H1 (cell line): ENCODE results near the gene DSTN. TPM values are rescaled to one million over a fixed set of nuclear protein-coding genes. Genes with fewer than 3 reads are reported as not detected.
A peak's percentile ranks its signal among the peaks of the same experiment; 100 is the strongest.

Experiments used
- CTCF ChIA-PET: fragments of 300-600 bp; sonication (Branson Sonifier 250); formaldehyde crosslinking; loops from one replicate; lab custom pipeline; 2021; ENCODE audit not compliant: partially characterized antibody; lab: Charles Lee
- POLR2A ChIA-PET: fragments of 300-600 bp; sonication (Branson Sonifier 250); formaldehyde crosslinking; loops from one replicate; lab custom pipeline; 2021; ENCODE audit warnings: inconsistent platforms; ENCODE audit not compliant: partially characterized antibody; lab: Charles Lee
- DNase-seq, 2 experiments: peaks; one replicate each; pipeline versions ENCODE4 v3.0.0 to v3.0.0-alpha.2; 2010 to 2022; ENCODE audit warnings: low spot score in 2 of 2, low read depth in 1 of 2, mixed read lengths in 1 of 2
- FAIRE-seq: peaks from 2 replicates; lab custom pipeline; 2011; peaks lifted over from hg19 to GRCh38; lab: Jason Lieb, UNC
- H2AFZ ChIP-seq: 2 replicates; pipeline ENCODE4 v1.8.1; 2012; ENCODE audit warnings: low read length, inconsistent platforms
- H2AK5ac ChIP-seq: 2 replicates; pipeline ENCODE4 v1.6.1; 2013; ENCODE audit warnings: low read depth, low read length
- H2BK120ac ChIP-seq: replicated peaks from 2 replicates; pipeline ENCODE3; 2013; ENCODE audit warnings: low read depth, low read length, inconsistent platforms
- H2BK12ac ChIP-seq: 2 replicates; pipeline ENCODE4 v1.6.1; 2013; ENCODE audit warnings: low read depth, low read length
- H2BK15ac ChIP-seq: 2 replicates; pipeline ENCODE4 v1.6.1; 2013; ENCODE audit warnings: low read length
- H2BK20ac ChIP-seq: 2 replicates; pipeline ENCODE4 v1.6.1; 2013; ENCODE audit warnings: low read length
- H2BK5ac ChIP-seq: 2 replicates; pipeline ENCODE4 v1.6.1; 2013; ENCODE audit warnings: low read depth, low read length
- H3K14ac ChIP-seq: 2 replicates; pipeline ENCODE4 v1.6.1; 2013; ENCODE audit warnings: inconsistent platforms; ENCODE audit not compliant: insufficient read length
- H3K18ac ChIP-seq: 2 replicates; pipeline ENCODE4 v1.6.1; 2013; ENCODE audit warnings: low read length; ENCODE audit errors: extremely low read depth
- H3K23ac ChIP-seq: 2 replicates; pipeline ENCODE4 v1.6.1; 2013; ENCODE audit warnings: inconsistent platforms; ENCODE audit not compliant: insufficient read length
- H3K23me2 ChIP-seq: 2 replicates; pipeline ENCODE4 v1.6.1; 2013; ENCODE audit warnings: low read depth, low read length
- H3K27ac ChIP-seq: 2 replicates; pipeline ENCODE4 v1.6.1; 2011; ENCODE audit warnings: low read depth, low read length, inconsistent platforms
- H3K27me3 ChIP-seq, 4 experiments: replicated peaks in 1 of 4; 1 replicate in 1 of 4; 2 replicates in 3 of 4; pipeline versions ENCODE4 v1.6.1 to v1.8.1; 2011 to 2013; ENCODE audit warnings: low read length in 3 of 4, mild to moderate bottlenecking in 3 of 4, inconsistent platforms in 2 of 4, mixed read lengths in 2 of 4, moderate library complexity in 1 of 4; ENCODE audit not compliant: control insufficient read depth in 3 of 4, insufficient read depth in 3 of 4; ENCODE audit errors: extremely low read depth in 1 of 4
- H3K36me3 ChIP-seq, 4 experiments: 2 replicates each; pipeline versions ENCODE4 v1.6.1 to v1.8.1; 2011 to 2013; ENCODE audit warnings: mild to moderate bottlenecking in 4 of 4, low read length in 3 of 4, moderate library complexity in 2 of 4, control low read depth in 1 of 4, inconsistent platforms in 1 of 4; ENCODE audit not compliant: insufficient read depth in 4 of 4, control insufficient read depth in 2 of 4
- H3K4ac ChIP-seq: replicated peaks from 2 replicates; pipeline ENCODE3; 2013; ENCODE audit warnings: low read length, low read depth, mixed read lengths, inconsistent platforms; ENCODE audit not compliant: insufficient read length
- H3K4me1 ChIP-seq, 4 experiments: replicated peaks in 1 of 4; 1 replicate in 1 of 4; 2 replicates in 3 of 4; pipeline versions ENCODE4 v1.6.1 to v1.8.1; 2011 to 2013; ENCODE audit warnings: low read length in 3 of 4, inconsistent platforms in 2 of 4, mixed read lengths in 1 of 4; ENCODE audit not compliant: insufficient read depth in 4 of 4, control insufficient read depth in 3 of 4
- H3K4me2 ChIP-seq, 2 experiments: 2 replicates each; pipeline versions ENCODE4 v1.6.1 to v1.8.1; 2011 to 2013; ENCODE audit warnings: low read depth in 2 of 2, low read length in 2 of 2, control low read depth in 1 of 2, inconsistent platforms in 1 of 2, mild to moderate bottlenecking in 1 of 2; ENCODE audit not compliant: insufficient read depth in 1 of 2
- H3K4me3 ChIP-seq, 4 experiments: fragments of 200-600, 300-600 bp in 1 of 4; sonication (generic), shearing (Covaris generic), sonication (Bioruptor Twin) in 1 of 4; 2 replicates each; pipeline versions ENCODE4 v1.5.1 to v1.8.1; 2011 to 2016; ENCODE audit warnings: low read length in 4 of 4, low read depth in 3 of 4, control low read depth in 2 of 4, inconsistent platforms in 2 of 4, mild to moderate bottlenecking in 2 of 4, mixed read lengths in 1 of 4, moderate library complexity in 1 of 4; ENCODE audit not compliant: insufficient read depth in 2 of 4; ENCODE audit errors: extremely low read depth in 1 of 4
- H3K56ac ChIP-seq: replicated peaks from 2 replicates; pipeline ENCODE3; 2013; ENCODE audit warnings: low read depth, mild to moderate bottlenecking, mixed read lengths, low read length, inconsistent platforms; ENCODE audit not compliant: insufficient read length
- H3K79me1 ChIP-seq: 2 replicates; pipeline ENCODE4 v1.6.1; 2013; ENCODE audit warnings: low read depth, low read length, control low read depth
- H3K79me2 ChIP-seq, 2 experiments: 2 replicates each; pipeline versions ENCODE4 v1.6.1 to v1.8.1; 2012 to 2013; ENCODE audit warnings: low read length in 2 of 2, mild to moderate bottlenecking in 2 of 2, inconsistent platforms in 1 of 2; ENCODE audit not compliant: insufficient read depth in 2 of 2, control insufficient read depth in 1 of 2
- H3K9ac ChIP-seq, 4 experiments: replicated peaks in 1 of 4; 1 replicate in 1 of 4; 2 replicates in 3 of 4; pipeline versions ENCODE4 v1.6.1 to v1.8.1; 2011 to 2013; ENCODE audit warnings: low read depth in 3 of 4, low read length in 3 of 4, control low read depth in 2 of 4, mild to moderate bottlenecking in 2 of 4, moderate library complexity in 2 of 4, inconsistent platforms in 1 of 4; ENCODE audit errors: extremely low read depth in 1 of 4
- H3K9me3 ChIP-seq, 2 experiments: 2 replicates each; pipeline versions ENCODE4 v1.6.1 to v1.8.1; 2012 to 2013; ENCODE audit warnings: mild to moderate bottlenecking in 2 of 2, moderate library complexity in 2 of 2, control low read depth in 1 of 2, inconsistent platforms in 1 of 2, low read depth in 1 of 2, low read length in 1 of 2, mixed read lengths in 1 of 2; ENCODE audit not compliant: insufficient read depth in 2 of 2
- H4K20me1 ChIP-seq, 2 experiments: replicated peaks in 1 of 2; 2 replicates each; pipeline versions ENCODE3 to v1.8.1; 2011 to 2013; ENCODE audit warnings: inconsistent platforms in 2 of 2, low read length in 2 of 2, mild to moderate bottlenecking in 1 of 2; ENCODE audit not compliant: insufficient read depth in 2 of 2, control insufficient read depth in 1 of 2
- H4K5ac ChIP-seq: 2 replicates; pipeline ENCODE4 v1.6.1; 2013; ENCODE audit warnings: low read length, low read depth, mixed read lengths, inconsistent platforms; ENCODE audit not compliant: insufficient read length
- H4K8ac ChIP-seq: 2 replicates; pipeline ENCODE4 v1.8.0; 2013; ENCODE audit warnings: mild to moderate bottlenecking, moderate library complexity, low read length, inconsistent platforms; ENCODE audit not compliant: insufficient read depth; ENCODE audit errors: extremely low read depth
- H4K91ac ChIP-seq: replicated peaks from 2 replicates; pipeline ENCODE3; 2013; ENCODE audit warnings: low read length, mixed read lengths, inconsistent platforms; ENCODE audit not compliant: insufficient read length
- ASH2L ChIP-seq: fragments of 200-600, 300-600 bp; sonication (generic); IDR thresholded peaks from one replicate; pipeline ENCODE4 v1.7.1; 2017; ENCODE audit warnings: low read length
- BCL11A ChIP-seq, 2 experiments: IDR thresholded peaks; one replicate each; pipeline ENCODE4 v1.6.1; 2011; ENCODE audit warnings: low read depth in 2 of 2, low read length in 2 of 2, mild to moderate bottlenecking in 2 of 2
- CEBPB ChIP-seq: IDR thresholded peaks from 2 replicates; pipeline ENCODE4 v1.6.1; 2012; ENCODE audit warnings: low read depth, low read length
- EP300 ChIP-seq, 2 experiments: IDR thresholded peaks; 1 replicate in 1 of 2; 2 replicates in 1 of 2; pipeline ENCODE4 v1.6.1; 2011 to 2012; ENCODE audit warnings: low read depth in 2 of 2, low read length in 2 of 2, mild to moderate bottlenecking in 2 of 2, borderline replicate concordance in 1 of 2, inconsistent platforms in 1 of 2, moderate library complexity in 1 of 2
- JUND ChIP-seq: IDR thresholded peaks from 2 replicates; pipeline ENCODE4 v1.6.1; 2011; ENCODE audit warnings: mild to moderate bottlenecking, improper control_type of control experiment, low read length
- MAFK ChIP-seq: IDR thresholded peaks from 2 replicates; pipeline ENCODE4 v1.6.1; 2012; ENCODE audit warnings: low read depth, mild to moderate bottlenecking, improper control_type of control experiment, low read length
- PHF8 ChIP-seq: fragments of 200-600 bp; sonication (generic); conservative IDR thresholded peaks from 2 replicates; pipeline ENCODE4 v1.7.1; 2012; ENCODE audit warnings: low read depth, mild to moderate bottlenecking, inconsistent platforms, low read length, moderate library complexity
- POLR2A ChIP-seq, 2 experiments: IDR thresholded peaks; 1 replicate in 1 of 2; 2 replicates in 1 of 2; pipeline ENCODE4 v1.6.1; 2011; ENCODE audit warnings: low read depth in 2 of 2, low read length in 2 of 2, mild to moderate bottlenecking in 2 of 2; ENCODE audit errors: control extremely low read depth in 1 of 2
- RFX5 ChIP-seq: IDR thresholded peaks from 2 replicates; pipeline ENCODE4 v1.6.1; 2011; ENCODE audit warnings: low read depth, low read length, improper control_type of control experiment, borderline replicate concordance
- RXRA ChIP-seq: IDR thresholded peaks from 2 replicates; pipeline ENCODE4 v1.6.1; 2011; ENCODE audit warnings: low read depth, mild to moderate bottlenecking, low read length, moderate library complexity; ENCODE audit not compliant: insufficient read depth
- SUZ12 ChIP-seq: fragments of 200-600 bp; sonication (generic); IDR thresholded peaks from 2 replicates; pipeline ENCODE4 v1.6.1; 2012; ENCODE audit warnings: mild to moderate bottlenecking, inconsistent platforms, low read length, moderate library complexity, mixed read lengths
- TAF7 ChIP-seq: optimal IDR thresholded peaks from 2 replicates; pipeline ENCODE3; 2011; ENCODE audit warnings: low read depth, mild to moderate bottlenecking, inconsistent platforms, low read length, moderate library complexity, borderline replicate concordance
- TBP ChIP-seq: IDR thresholded peaks from 2 replicates; pipeline ENCODE4 v1.6.1; 2011; ENCODE audit warnings: low read depth, low read length, improper control_type of control experiment
- WGBS, 2 experiments: shearing (Covaris generic) in 1 of 2; methylation state at CpG; one replicate each; pipeline versions ENCODE4 v1.1.6 to v1.1.7; 2013 to 2015; ENCODE audit warnings: low lambda C conversion rate in 2 of 2, mixed read lengths in 2 of 2, inconsistent platforms in 1 of 2, low coverage in 1 of 2, missing lambda C conversion rate in 1 of 2; ENCODE audit not compliant: insufficient replicate concordance in 2 of 2, insufficient coverage in 1 of 2, insufficient read length in 1 of 2; ENCODE audit errors: extremely low coverage in 1 of 2, missing lambda C conversion rate in 1 of 2; 5-methylcytosine and 5-hydroxymethylcytosine counted together
- polyA plus RNA-seq, 7 experiments: library from polyadenylated mRNA; depleted of rRNA in 3 of 7; stranded (reverse) in 5 of 7; unstranded in 2 of 7; fragments of >200 nt in 5 of 7; fragments of 200-250 nt in 2 of 7; gene quantifications; 1 replicate in 5 of 7; 2 replicates in 1 of 7; 4 replicates in 1 of 7; pipeline versions ENCODE4 v1.2.1 to v1.2.3, GENCODE V29; 2011 to 2013; ENCODE audit warnings: missing spikeins in 2 of 7, mixed read lengths in 2 of 7
- total RNA-seq: library from RNA; stranded (reverse); fragmentation: NEBNext Ultra II Directional; extraction: Animal tissue kit (Norgen Biotek cat#: 25700); gene quantifications from 2 replicates; pipeline ENCODE4 v1.2.1, GENCODE V29; 2021

DSTN gene
- total and polyA plus RNA-seq, 2 of the 8 experiments (the other 6 are each of a cell fraction or from before 2014, with no cell fraction given), result 43.3 to 208 TPM

GRCh38 chr20:17615645-17616479, 46.0 kb downstream of the DSTN start:
- H2AK5ac ChIP-seq, result no peak overlapping the region
- H4K91ac ChIP-seq, result no peak overlapping the region
- H3K23me2 ChIP-seq, result no peaks in the 10 kb centered on the region
- ChIA-PET CTCF (interaction anchor here (0.6 to 10.0 kb wide), 16 partner anchors 10 to 371 kb away, joined by 3 to 114 read pairs (median 10); partner anchors contain the start of genes BFSP1 and DSTN), POLR2A (interaction anchor here (0.7 to 1.6 kb wide), 3 partner anchors 70 to 85 kb away, joined by 3 to 5 read pairs (median 3); partner anchors contain the start of gene BFSP1)
- peaks cover 5 to 34% (median 18%) of the 10 kb centered on the region in 4 experiments; a peak in 7 of 8 replicates for H3K36me3 ChIP-seq
- no peak for DNase-seq
- H3K4me3 ChIP-seq, result no peak overlapping the region
- WGBS, 2 experiments, result 88% methylated on average over 22 of the region's 22 CpGs; no CpG with 5 or more reads in 1 of the 2 experiments
- FAIRE-seq, result no peak
- H3K9me3 ChIP-seq, result no peaks in the 10 kb centered on the region
- no peaks in the 10 kb centered on the region for H3K27me3 ChIP-seq
- no peaks in the 10 kb centered on the region for H3K79me2 ChIP-seq
- no peak overlapping the region for H3K23ac ChIP-seq
- no peak overlapping the region for H2BK20ac ChIP-seq
- no peaks in the 10 kb centered on the region for H3K79me1 ChIP-seq
- no peak overlapping the region for H2AFZ ChIP-seq
- no peak overlapping the region for H2BK120ac ChIP-seq
- no peak overlapping the region for H3K4me2 ChIP-seq
- no peak overlapping the region for H4K5ac ChIP-seq
- peaks cover 4 to 6% of the 10 kb centered on the region in 2 experiments for H4K20me1 ChIP-seq
- H3K4me1 ChIP-seq, result peaks cover 0 to 4% (median 1%) of the 10 kb centered on the region in 4 experiments; a peak in 3 of 7 replicates
- peak overlapping the region; percentile 57; the same call in 1 of the 2 replicates for H4K8ac ChIP-seq
- no peak overlapping the region for H3K18ac ChIP-seq
- H2BK12ac ChIP-seq, result no peak overlapping the region
- H3K9ac ChIP-seq, result no peak overlapping the region
- no peak overlapping the region for H3K4ac ChIP-seq
- no peak overlapping the region for H3K14ac ChIP-seq
- H3K27ac ChIP-seq, result no peak overlapping the region
- no peak overlapping the region for H3K56ac ChIP-seq
- H2BK15ac ChIP-seq, result no peak overlapping the region
- no peak overlapping the region for H2BK5ac ChIP-seq
- TF ChIP-seq MAFK (no peak), TAF7 (no peak), PHF8 (no peak), RFX5 (no peak), ASH2L (no peak), CEBPB (no peak), POLR2A (IDR thresholded peaks at IDR 0.05; ENCODE audit: control extremely low read depth in 1 of 2, low read depth in 2 of 2, low read length in 2 of 2) (no peak), TBP (no peak), BCL11A (IDR thresholded peaks at IDR 0.05; ENCODE audit: low read depth in 2 of 2, low read length in 2 of 2) (no peak), EP300 (IDR thresholded peaks at IDR 0.05; ENCODE audit: borderline replicate concordance in 1 of 2, low read depth in 2 of 2, low read length in 2 of 2) (no peak), RXRA (no peak), JUND (no peak), SUZ12 (no peak)
